Central memory CD4-positive, alpha-beta T cell (primary cell): ENCODE measurements around the gene AAK1.
A peak's percentile ranks its signal among the peaks of the same experiment; 100 is the strongest.
"Not testable (repeated sequence)": the region's sequence is repeated elsewhere in the genome, so short reads cannot be mapped to it uniquely, and the experiment has no call there.

Source experiments
- DNase-seq: peaks from one replicate; pipeline ENCODE4 v3.0.0; 2022
- total RNA-seq, 3 experiments: gene quantifications; one replicate each; lab custom pipeline; 2026; lab: John Stamatoyannopoulos, UW

Gene AAK1
- total RNA-seq: 37.3 to 303 (median 106) reads per million in 3 experiments

- peak; percentile 86 for DNase-seq
These were observed at the start of gene AAK1 for GRCh38 chr2:69643602-69644505. TSS of gene AAK1 (minus strand) at chr2:69643739. CDS start at chr2:69643040, 699 bp downstream.

- no peak for DNase-seq
These were observed 48.9 kb upstream of the AAK1 start for GRCh38 chr2:69692424-69692823.

GRCh38 chr2:69689969-69690368 lies 46.4 kb upstream of the AAK1 start:
- no peak for DNase-seq

- peak; percentile 23 for DNase-seq
These were observed 45.9 kb upstream of the AAK1 start for GRCh38 chr2:69689466-69689865.

GRCh38 chr2:69687971-69688611 lies 44.6 kb upstream of the AAK1 start:
- no peak for DNase-seq

GRCh38 chr2:69686813-69687212 lies 43.3 kb upstream of the AAK1 start:
- DNase-seq: no peak

GRCh38 chr2:69685321-69686048 lies 41.9 kb upstream of the AAK1 start:
- DNase-seq: no peak

- no peak for DNase-seq
These were observed 39.8 kb upstream of the AAK1 start for GRCh38 chr2:69683170-69683971.

- DNase-seq: no peak
These were observed 39.0 kb upstream of the AAK1 start for GRCh38 chr2:69682525-69682924.

- DNase-seq: no peak
These were observed 36.6 kb upstream of the AAK1 start for GRCh38 chr2:69680001-69680675.

GRCh38 chr2:69677914-69678313 lies 34.4 kb upstream of the AAK1 start:
- DNase-seq: no peak

GRCh38 chr2:69676146-69676545 lies 32.6 kb upstream of the AAK1 start:
- no peak for DNase-seq

- DNase-seq: no peak
These were observed 30.8 kb upstream of the AAK1 start for GRCh38 chr2:69674316-69674670.

- not testable (repeated sequence) for DNase-seq
These were observed 29.6 kb upstream of the AAK1 start for GRCh38 chr2:69673098-69673497.

- no peak for DNase-seq
These were observed 26.1 kb upstream of the AAK1 start for GRCh38 chr2:69669666-69670065.

- no peak for DNase-seq
These were observed 25.1 kb upstream of the AAK1 start for GRCh38 chr2:69668598-69668997.

- no peak for DNase-seq
These were observed 24.4 kb upstream of the AAK1 start for GRCh38 chr2:69667805-69668382.

- DNase-seq: no peak
These were observed 21.6 kb upstream of the AAK1 start for GRCh38 chr2:69665152-69665551.

- no peak for DNase-seq
These were observed 20.3 kb upstream of the AAK1 start for GRCh38 chr2:69663860-69664259.

GRCh38 chr2:69662547-69662946 lies 19.0 kb upstream of the AAK1 start:
- DNase-seq: not testable (repeated sequence)

- no peak for DNase-seq
These were observed 17.1 kb upstream of the AAK1 start for GRCh38 chr2:69660637-69661036.
